Measurements from ENCODE around the gene GALNT10. TPM values are rescaled to one million over a fixed set of nuclear protein-coding genes. Genes with fewer than 3 reads are reported as not detected.

The GALNT10 gene
- total RNA-seq, 1 donor from 2014 or later, result 57.6 TPM

- ATAC-seq (no peak), DNase-seq (no peak)
- intact Hi-C loops (cut with DNase I), result no loop called here
- TF ChIP-seq CTCF (IDR thresholded peaks at IDR 0.05), result no peak
- no peaks in the 10 kb centered on the region for H3K9me3 ChIP-seq
- H3K4me1 ChIP-seq, result no peaks in the 10 kb centered on the region
- H3K36me3 ChIP-seq, result peaks cover 7% of the 10 kb centered on the region
- no peak overlapping the region for H3K4me3 ChIP-seq
- no peaks in the 10 kb centered on the region for H3K27me3 ChIP-seq (ENCODE audit: low read depth)
- no peak overlapping the region for H3K27ac ChIP-seq
Observed at GRCh38 chr5:154319736-154320135, 129.2 kb downstream of the GALNT10 start.

GRCh38 chr5:154320224-154321089, 129.9 kb downstream of the GALNT10 start:
- DNase-seq, result no peak
- H3K4me3 ChIP-seq, result no peak overlapping the region
- no peaks in the 10 kb centered on the region for H3K9me3 ChIP-seq
- TF ChIP-seq CTCF (IDR thresholded peaks at IDR 0.05), result no peak
- H3K27ac ChIP-seq, result no peak overlapping the region
- H3K4me1 ChIP-seq, result no peaks in the 10 kb centered on the region
- H3K36me3 ChIP-seq, result peaks cover 7% of the 10 kb centered on the region
- intact Hi-C loops (cut with DNase I), result no loop called here
- no peaks in the 10 kb centered on the region for H3K27me3 ChIP-seq (ENCODE audit: low read depth)
- ATAC-seq, result no peak

GRCh38 chr5:154321546-154321945, 131.0 kb downstream of the GALNT10 start:
- no peaks in the 10 kb centered on the region for H3K27me3 ChIP-seq (ENCODE audit: low read depth)
- H3K9me3 ChIP-seq, result no peaks in the 10 kb centered on the region
- no peaks in the 10 kb centered on the region for H3K4me1 ChIP-seq
- TF ChIP-seq CTCF (IDR thresholded peaks at IDR 0.05), result no peak
- DNase-seq (no peak), ATAC-seq (no peak)
- intact Hi-C loops (cut with DNase I), result no loop called here
- H3K36me3 ChIP-seq, result peaks cover 7% of the 10 kb centered on the region
- no peak overlapping the region for H3K27ac ChIP-seq
- H3K4me3 ChIP-seq, result no peak overlapping the region

- ATAC-seq (no peak), DNase-seq (no peak)
- no peak for TF ChIP-seq CTCF (IDR thresholded peaks at IDR 0.05)
- no peaks in the 10 kb centered on the region for H3K9me3 ChIP-seq
- H3K4me1 ChIP-seq, result no peaks in the 10 kb centered on the region
- intact Hi-C loops (cut with DNase I), result no loop called here
- H3K4me3 ChIP-seq, result no peak overlapping the region
- H3K27me3 ChIP-seq (ENCODE audit: low read depth), result no peaks in the 10 kb centered on the region
- H3K27ac ChIP-seq, result no peak overlapping the region
- H3K36me3 ChIP-seq, result peaks cover 7% of the 10 kb centered on the region
Observed at GRCh38 chr5:154324033-154324432, 133.5 kb downstream of the GALNT10 start.

GRCh38 chr5:154325566-154325965, 135.0 kb downstream of the GALNT10 start:
- Histone ChIP-seq H3K4me1 (no peaks in the 10 kb centered on the region), H3K4me3 (no peak overlapping the region), H3K27me3 (ENCODE audit: low read depth) (no peaks in the 10 kb centered on the region), H3K9me3 (no peaks in the 10 kb centered on the region), H3K36me3 (peaks cover 19% of the 10 kb centered on the region), H3K27ac (no peak overlapping the region)
- ATAC-seq (no peak), DNase-seq (no peak)
- intact Hi-C loops (cut with DNase I), result no loop called here
- no peak for TF ChIP-seq CTCF (IDR thresholded peaks at IDR 0.05)

All from lower lobe of right lung (tissue), 2 donors.